HL-60 (cell line): ENCODE results near the gene ADAMTSL3.

Source experiments
- CTCF ChIP-seq: IDR thresholded peaks from one replicate; pipeline ENCODE4 v1.5.1; 2011; ENCODE audit warnings: low read length, control low read depth, inconsistent platforms; ENCODE audit not compliant: insufficient read depth
- GABPA ChIP-seq: IDR thresholded peaks from 2 replicates; pipeline ENCODE4 v1.6.1; 2012; ENCODE audit warnings: low read depth
- POLR2AphosphoS5 ChIP-seq: IDR thresholded peaks from 2 replicates; pipeline ENCODE4 v1.6.1; 2012; ENCODE audit warnings: low read depth
- TF ChIP-seq, protein P1 (sequence below): IDR thresholded peaks from 2 replicates; pipeline ENCODE4 v1.6.1; 2012; ENCODE audit warnings: low read depth; ENCODE audit not compliant: insufficient replicate concordance

DNA sequence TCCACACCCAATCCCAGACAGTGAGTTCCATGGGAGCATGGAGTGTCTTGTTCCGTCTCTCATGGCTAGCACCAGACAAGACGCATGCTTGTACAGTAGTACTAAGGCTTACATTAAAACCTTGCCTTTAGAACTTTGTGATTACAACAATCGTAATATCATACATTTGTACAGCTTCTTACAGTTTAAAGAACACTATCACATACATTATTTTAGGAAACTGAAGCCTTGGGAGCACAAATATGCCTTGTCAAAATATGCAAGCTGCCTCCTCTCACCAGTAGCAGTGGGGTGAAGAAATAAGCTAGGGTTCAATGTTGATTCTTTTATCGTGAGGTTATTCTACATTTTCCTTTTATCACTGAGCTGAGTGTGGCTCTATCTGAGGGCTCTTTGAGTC lies 36.8 kb downstream of the ADAMTSL3 start:
- TF ChIP-seq CTCF (no peak), POLR2AphosphoS5 (no peak), GABPA (no peak)
- TF ChIP-seq, protein P1, sequence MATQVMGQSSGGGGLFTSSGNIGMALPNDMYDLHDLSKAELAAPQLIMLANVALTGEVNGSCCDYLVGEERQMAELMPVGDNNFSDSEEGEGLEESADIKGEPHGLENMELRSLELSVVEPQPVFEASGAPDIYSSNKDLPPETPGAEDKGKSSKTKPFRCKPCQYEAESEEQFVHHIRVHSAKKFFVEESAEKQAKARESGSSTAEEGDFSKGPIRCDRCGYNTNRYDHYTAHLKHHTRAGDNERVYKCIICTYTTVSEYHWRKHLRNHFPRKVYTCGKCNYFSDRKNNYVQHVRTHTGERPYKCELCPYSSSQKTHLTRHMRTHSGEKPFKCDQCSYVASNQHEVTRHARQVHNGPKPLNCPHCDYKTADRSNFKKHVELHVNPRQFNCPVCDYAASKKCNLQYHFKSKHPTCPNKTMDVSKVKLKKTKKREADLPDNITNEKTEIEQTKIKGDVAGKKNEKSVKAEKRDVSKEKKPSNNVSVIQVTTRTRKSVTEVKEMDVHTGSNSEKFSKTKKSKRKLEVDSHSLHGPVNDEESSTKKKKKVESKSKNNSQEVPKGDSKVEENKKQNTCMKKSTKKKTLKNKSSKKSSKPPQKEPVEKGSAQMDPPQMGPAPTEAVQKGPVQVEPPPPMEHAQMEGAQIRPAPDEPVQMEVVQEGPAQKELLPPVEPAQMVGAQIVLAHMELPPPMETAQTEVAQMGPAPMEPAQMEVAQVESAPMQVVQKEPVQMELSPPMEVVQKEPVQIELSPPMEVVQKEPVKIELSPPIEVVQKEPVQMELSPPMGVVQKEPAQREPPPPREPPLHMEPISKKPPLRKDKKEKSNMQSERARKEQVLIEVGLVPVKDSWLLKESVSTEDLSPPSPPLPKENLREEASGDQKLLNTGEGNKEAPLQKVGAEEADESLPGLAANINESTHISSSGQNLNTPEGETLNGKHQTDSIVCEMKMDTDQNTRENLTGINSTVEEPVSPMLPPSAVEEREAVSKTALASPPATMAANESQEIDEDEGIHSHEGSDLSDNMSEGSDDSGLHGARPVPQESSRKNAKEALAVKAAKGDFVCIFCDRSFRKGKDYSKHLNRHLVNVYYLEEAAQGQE = no peak
